ENCODE data around the gene NEDD4L. TPM values are rescaled to one million over a fixed set of nuclear protein-coding genes. Genes with fewer than 3 reads are reported as not detected.
"Not testable (repeated sequence)": the region's sequence is repeated elsewhere in the genome, so short reads cannot be mapped to it uniquely, and the experiment has no call there.

The NEDD4L gene
- total RNA-seq, 2 donors from 2014 or later: 5.0 to 7.3 TPM

DNA sequence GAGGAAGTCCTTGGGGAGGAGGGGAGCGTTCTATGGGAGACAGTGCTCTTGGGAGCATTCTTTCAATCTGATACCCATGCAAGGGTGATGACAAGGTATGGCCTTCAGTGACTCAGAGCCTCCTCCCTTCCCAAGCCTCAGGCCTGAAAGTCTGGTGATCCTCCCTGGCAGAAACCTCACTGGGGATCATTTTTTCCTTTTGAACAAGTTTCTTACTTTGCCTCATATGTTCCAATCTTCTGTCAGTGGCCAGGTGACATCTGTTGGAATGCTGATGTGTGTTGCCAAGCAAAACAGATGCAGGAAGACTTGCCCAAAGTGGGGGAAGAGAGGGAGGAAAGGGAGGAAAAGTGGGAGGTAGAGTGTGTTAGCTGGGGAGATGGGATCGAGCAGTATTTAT lies 224.8 kb downstream of the NEDD4L start:
- no peak for DNase-seq
- ATAC-seq (replicated peaks in 1 of 2): no peak
- Mint-ChIP-seq H3K4me1 (ENCODE audit: low read depth) (peaks cover 13% of the 10 kb centered on the region), H3K27ac (no peak overlapping the region), H3K4me3 (no peak overlapping the region), H3K27me3 (ENCODE audit: low read depth) (no peaks in the 10 kb centered on the region), H3K9me3 (no peaks in the 10 kb centered on the region), H3K36me3 (ENCODE audit: insufficient read depth in 2 of 2) (no peaks in the 10 kb centered on the region)

DNA sequence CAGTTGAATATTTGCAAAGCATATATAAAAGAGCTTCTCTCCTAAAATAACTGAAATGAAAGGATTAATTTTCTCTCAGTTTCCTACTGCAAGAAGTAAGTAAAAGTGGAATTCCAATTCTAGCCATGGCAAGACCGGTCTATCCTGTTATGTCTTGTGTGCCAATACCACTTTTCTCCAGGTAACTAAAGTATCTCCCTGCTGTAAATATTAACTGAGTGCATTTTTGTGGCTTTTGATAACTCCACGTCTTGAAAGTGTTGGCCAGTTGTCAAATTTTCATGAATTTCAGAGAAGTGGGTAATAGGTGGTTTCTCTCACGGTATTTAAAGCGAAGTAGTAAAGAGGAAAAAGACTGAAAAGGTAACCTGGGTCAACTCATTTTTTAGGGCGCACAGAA lies 225.9 kb downstream of the NEDD4L start:
- H3K4me3 Mint-ChIP-seq: no peak overlapping the region
- H3K27ac Mint-ChIP-seq: no peak overlapping the region
- DNase-seq (no peak), ATAC-seq (replicated peaks in 1 of 2) (no peak)
- no peaks in the 10 kb centered on the region for H3K9me3 Mint-ChIP-seq
- no peaks in the 10 kb centered on the region for H3K27me3 Mint-ChIP-seq (ENCODE audit: low read depth)
- peaks cover 13% of the 10 kb centered on the region for H3K4me1 Mint-ChIP-seq (ENCODE audit: low read depth)
- no peaks in the 10 kb centered on the region for H3K36me3 Mint-ChIP-seq (ENCODE audit: insufficient read depth in 2 of 2)

DNA sequence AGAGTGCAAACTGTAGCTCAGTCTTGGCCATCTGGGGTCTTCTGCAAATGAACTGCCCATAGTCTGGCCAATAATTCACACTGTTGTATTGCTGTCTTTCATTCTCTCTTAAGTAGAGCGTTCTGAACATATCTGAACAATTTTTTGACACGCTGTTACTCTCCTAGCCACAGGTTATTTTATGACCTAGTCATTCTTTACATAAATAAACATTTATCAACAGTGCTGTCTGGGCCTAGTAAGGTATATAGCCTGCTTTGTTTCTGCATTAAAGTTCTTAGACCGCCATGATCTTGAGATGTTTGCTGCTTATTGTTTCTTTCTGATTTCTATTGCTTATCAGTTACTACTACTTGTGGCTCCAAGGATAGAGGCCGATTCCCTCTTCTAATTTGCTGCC lies 226.4 kb downstream of the NEDD4L start:
- no peak for ATAC-seq (replicated peaks in 1 of 2)
- peaks cover 13% of the 10 kb centered on the region for H3K4me1 Mint-ChIP-seq (ENCODE audit: low read depth)
- no peaks in the 10 kb centered on the region for H3K27me3 Mint-ChIP-seq (ENCODE audit: low read depth)
- H3K27ac Mint-ChIP-seq: no peak overlapping the region
- no peak overlapping the region for H3K4me3 Mint-ChIP-seq
- H3K36me3 Mint-ChIP-seq (ENCODE audit: insufficient read depth in 2 of 2): no peaks in the 10 kb centered on the region
- no peaks in the 10 kb centered on the region for H3K9me3 Mint-ChIP-seq
- no peak for DNase-seq

GRCh38 chr18:58271770-58272169 lies 227.7 kb downstream of the NEDD4L start:
- Mint-ChIP-seq H3K36me3 (ENCODE audit: insufficient read depth in 2 of 2) (no peaks in the 10 kb centered on the region), H3K4me1 (ENCODE audit: low read depth) (peaks cover 13% of the 10 kb centered on the region), H3K9me3 (no peaks in the 10 kb centered on the region), H3K27me3 (ENCODE audit: low read depth) (no peaks in the 10 kb centered on the region), H3K4me3 (no peak overlapping the region), H3K27ac (no peak overlapping the region)
- ATAC-seq (replicated peaks in 1 of 2) (no peak), DNase-seq (no peak)

GRCh38 chr18:58272209-58272608 lies 228.2 kb downstream of the NEDD4L start:
- Mint-ChIP-seq H3K4me1 (ENCODE audit: low read depth) (peaks cover 13% of the 10 kb centered on the region), H3K36me3 (ENCODE audit: insufficient read depth in 2 of 2) (no peaks in the 10 kb centered on the region), H3K9me3 (no peaks in the 10 kb centered on the region), H3K27me3 (ENCODE audit: low read depth) (no peaks in the 10 kb centered on the region), H3K4me3 (no peak overlapping the region), H3K27ac (no peak overlapping the region)
- no peak for ATAC-seq (replicated peaks in 1 of 2)
- DNase-seq: no peak

DNA sequence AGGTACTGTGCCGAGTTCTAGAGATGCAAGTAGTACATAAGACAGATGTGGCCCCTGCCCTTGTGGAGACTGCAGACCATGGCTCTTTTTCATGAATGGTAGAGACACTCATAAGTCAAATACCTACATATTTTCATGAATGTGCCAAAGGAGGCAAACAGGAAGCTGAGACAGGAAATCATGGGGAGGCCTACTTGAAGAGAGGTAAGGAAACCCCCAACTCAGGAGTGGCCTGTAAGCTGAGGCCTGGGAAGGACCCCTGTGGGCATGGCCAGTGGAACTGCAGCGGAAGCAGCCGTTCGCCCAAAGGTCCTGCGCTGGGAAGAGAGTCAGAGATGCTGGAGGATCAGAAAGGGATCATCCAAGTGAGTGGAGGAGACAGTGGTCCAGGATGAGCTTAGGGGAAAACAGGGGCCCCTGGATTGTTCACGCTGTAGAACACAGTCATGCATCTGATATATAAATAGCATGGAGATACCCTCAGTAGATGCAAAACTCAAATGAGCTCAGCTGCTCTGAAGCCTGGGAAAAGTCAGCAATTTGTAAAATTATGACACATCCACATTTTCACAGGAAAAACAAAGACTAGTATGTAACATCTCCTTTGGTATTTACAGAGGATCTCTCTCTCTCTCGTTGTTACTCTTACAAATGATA lies 228.9 kb downstream of the NEDD4L start:
- Mint-ChIP-seq H3K4me1 (ENCODE audit: low read depth) (peaks cover 13% of the 10 kb centered on the region), H3K36me3 (ENCODE audit: insufficient read depth in 2 of 2) (no peaks in the 10 kb centered on the region), H3K27me3 (ENCODE audit: low read depth) (no peaks in the 10 kb centered on the region), H3K9me3 (no peaks in the 10 kb centered on the region), H3K4me3 (no peak overlapping the region), H3K27ac (no peak overlapping the region)
- ATAC-seq (replicated peaks in 1 of 2) (no peak), DNase-seq (no peak)

DNA sequence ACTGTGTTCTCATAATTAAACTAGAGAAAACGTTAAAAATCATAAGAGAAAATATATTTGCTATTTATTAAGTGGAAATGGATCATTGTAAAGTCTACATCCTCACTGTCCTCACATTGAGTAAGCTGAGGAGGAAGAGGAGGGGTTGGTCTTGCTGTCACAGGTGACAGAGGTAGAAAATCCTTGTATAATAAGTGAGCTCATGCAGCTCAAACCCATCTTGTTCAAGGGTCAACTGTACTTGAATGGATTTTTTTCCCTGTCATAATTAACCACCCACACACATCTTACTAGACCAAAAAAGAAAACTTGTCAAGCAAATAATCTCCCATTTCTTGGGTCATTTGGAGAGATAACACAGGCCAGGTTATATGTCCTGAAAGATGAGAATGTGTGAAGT lies 231.2 kb downstream of the NEDD4L start:
- ATAC-seq (replicated peaks in 1 of 2) (no peak), DNase-seq (no peak)
- Mint-ChIP-seq H3K4me3 (no peak overlapping the region), H3K27ac (no peak overlapping the region), H3K4me1 (ENCODE audit: low read depth) (peaks cover 13% of the 10 kb centered on the region), H3K36me3 (ENCODE audit: insufficient read depth in 2 of 2) (no peaks in the 10 kb centered on the region), H3K27me3 (ENCODE audit: low read depth) (no peaks in the 10 kb centered on the region), H3K9me3 (no peaks in the 10 kb centered on the region)

- ATAC-seq (replicated peaks in 1 of 2): no peak
- H3K27me3 Mint-ChIP-seq (ENCODE audit: low read depth): no peaks in the 10 kb centered on the region
- H3K9me3 Mint-ChIP-seq: no peaks in the 10 kb centered on the region
- no peak overlapping the region for H3K4me3 Mint-ChIP-seq
- H3K4me1 Mint-ChIP-seq (ENCODE audit: low read depth): peaks cover 13% of the 10 kb centered on the region
- no peaks in the 10 kb centered on the region for H3K36me3 Mint-ChIP-seq (ENCODE audit: insufficient read depth in 2 of 2)
- DNase-seq: no peak
- no peak overlapping the region for H3K27ac Mint-ChIP-seq
Observed at GRCh38 chr18:58276789-58277739, 233.0 kb downstream of the NEDD4L start.

- no peak overlapping the region for H3K4me3 Mint-ChIP-seq
- H3K9me3 Mint-ChIP-seq: no peaks in the 10 kb centered on the region
- H3K27ac Mint-ChIP-seq: no peak overlapping the region
- H3K27me3 Mint-ChIP-seq (ENCODE audit: low read depth): no peaks in the 10 kb centered on the region
- DNase-seq (no peak), ATAC-seq (replicated peaks in 1 of 2) (no peak)
- no peaks in the 10 kb centered on the region for H3K36me3 Mint-ChIP-seq (ENCODE audit: insufficient read depth in 2 of 2)
- H3K4me1 Mint-ChIP-seq (ENCODE audit: low read depth): no peaks in the 10 kb centered on the region
Observed at GRCh38 chr18:58279504-58280175, 235.6 kb downstream of the NEDD4L start.

- no peak for DNase-seq
- no peak for ATAC-seq (replicated peaks in 1 of 2)
- no peak overlapping the region for H3K4me3 Mint-ChIP-seq
- H3K36me3 Mint-ChIP-seq (ENCODE audit: insufficient read depth in 2 of 2): no peaks in the 10 kb centered on the region
- no peak overlapping the region for H3K27ac Mint-ChIP-seq
- no peaks in the 10 kb centered on the region for H3K9me3 Mint-ChIP-seq
- no peaks in the 10 kb centered on the region for H3K4me1 Mint-ChIP-seq (ENCODE audit: low read depth)
- H3K27me3 Mint-ChIP-seq (ENCODE audit: low read depth): no peaks in the 10 kb centered on the region
Observed at GRCh38 chr18:58280191-58280590, 236.2 kb downstream of the NEDD4L start.

- ATAC-seq (replicated peaks in 1 of 2); H3K27ac Mint-ChIP-seq; H3K4me3 Mint-ChIP-seq; H3K9me3 Mint-ChIP-seq; DNase-seq; H3K27me3 Mint-ChIP-seq (ENCODE audit: low read depth); H3K36me3 Mint-ChIP-seq (ENCODE audit: insufficient read depth in 2 of 2); H3K4me1 Mint-ChIP-seq (ENCODE audit: low read depth): not testable (repeated sequence)
Observed at GRCh38 chr18:58282872-58283271, 238.8 kb downstream of the NEDD4L start.

- Mint-ChIP-seq H3K9me3 (no peaks in the 10 kb centered on the region), H3K4me1 (ENCODE audit: low read depth) (no peaks in the 10 kb centered on the region), H3K27me3 (ENCODE audit: low read depth) (no peaks in the 10 kb centered on the region), H3K4me3 (no peak overlapping the region), H3K36me3 (ENCODE audit: insufficient read depth in 2 of 2) (no peaks in the 10 kb centered on the region), H3K27ac (no peak overlapping the region)
- ATAC-seq (replicated peaks in 1 of 2) (no peak), DNase-seq (no peak)
Observed at GRCh38 chr18:58284699-58285448, 240.8 kb downstream of the NEDD4L start.

Data from activated T-cell treated with anti-CD3 and anti-CD28 coated beads, Interleukin-2, amount 50 U/mL, for 72 hours (primary cell).